Rectal smooth muscle tissue (tissue), 1 donor: ENCODE data around the gene TMEM39B.
"Not testable (repeated sequence)": the region's sequence is repeated elsewhere in the genome, so short reads cannot be mapped to it uniquely, and the experiment has no call there.

ENCODE experiments used
- H3K27ac ChIP-seq: one replicate; pipeline ENCODE4 v1.7.0; 2013; ENCODE audit warnings: low read depth, low read length, inconsistent platforms
- H3K27me3 ChIP-seq: one replicate; pipeline ENCODE4 v1.7.0; 2013; ENCODE audit warnings: low read length; ENCODE audit not compliant: control insufficient read depth, insufficient read depth
- H3K36me3 ChIP-seq: one replicate; pipeline ENCODE4 v1.7.0; 2013; ENCODE audit warnings: low read length; ENCODE audit not compliant: control insufficient read depth, insufficient read depth
- H3K4me1 ChIP-seq: one replicate; pipeline ENCODE4 v1.7.0; 2013; ENCODE audit warnings: low read length; ENCODE audit not compliant: control insufficient read depth, insufficient read depth
- H3K4me3 ChIP-seq: one replicate; pipeline ENCODE4 v1.7.0; 2013; ENCODE audit warnings: low read length
- H3K9ac ChIP-seq: one replicate; pipeline ENCODE4 v1.7.0; 2013; ENCODE audit warnings: low read length

Gene TMEM39B

GRCh38 chr1:32073299-32074229 is 825 bp downstream of the TMEM39B start:
- peak overlapping the region; percentile 94 for H3K27ac ChIP-seq
- H3K9ac ChIP-seq: peak overlapping the region; percentile 64
- H3K27me3 ChIP-seq: no peaks in the 10 kb centered on the region
- peaks cover 15% of the 10 kb centered on the region for H3K36me3 ChIP-seq
- peaks cover 5% of the 10 kb centered on the region for H3K4me1 ChIP-seq
- H3K4me3 ChIP-seq: peak overlapping the region; percentile 91

GRCh38 chr1:32074841-32075240 is 2.1 kb downstream of the TMEM39B start:
- Histone ChIP-seq H3K9ac (no peak overlapping the region), H3K27me3 (no peaks in the 10 kb centered on the region), H3K4me3 (no peak overlapping the region), H3K27ac (no peak overlapping the region), H3K36me3 (peaks cover 15% of the 10 kb centered on the region), H3K4me1 (peaks cover 5% of the 10 kb centered on the region)

- no peaks in the 10 kb centered on the region for H3K27me3 ChIP-seq
- H3K27ac ChIP-seq: no peak overlapping the region
- peaks cover 15% of the 10 kb centered on the region for H3K36me3 ChIP-seq
- H3K4me3 ChIP-seq: no peak overlapping the region
- H3K9ac ChIP-seq: no peak overlapping the region
- H3K4me1 ChIP-seq: peaks cover 3% of the 10 kb centered on the region
Measured at GRCh38 chr1:32077451-32077850, 4.7 kb downstream of the TMEM39B start.

- H3K36me3 ChIP-seq: peaks cover 11% of the 10 kb centered on the region
- no peaks in the 10 kb centered on the region for H3K4me1 ChIP-seq
- H3K4me3 ChIP-seq: no peak overlapping the region
- no peak overlapping the region for H3K9ac ChIP-seq
- H3K27me3 ChIP-seq: no peaks in the 10 kb centered on the region
- H3K27ac ChIP-seq: no peak overlapping the region
Measured at GRCh38 chr1:32082022-32082421, 9.3 kb downstream of the TMEM39B start.

- not testable (repeated sequence) for H3K4me1 ChIP-seq, H3K36me3 ChIP-seq, H3K9ac ChIP-seq, H3K4me3 ChIP-seq, H3K27me3 ChIP-seq, H3K27ac ChIP-seq
Measured at GRCh38 chr1:32086381-32086780, 13.6 kb downstream of the TMEM39B start.

GRCh38 chr1:32091176-32091575 is 18.4 kb downstream of the TMEM39B start:
- peaks cover 17% of the 10 kb centered on the region for H3K36me3 ChIP-seq
- no peaks in the 10 kb centered on the region for H3K27me3 ChIP-seq
- no peak overlapping the region for H3K27ac ChIP-seq

GRCh38 chr1:32091591-32091990 is 18.9 kb downstream of the TMEM39B start:
- no peak overlapping the region for H3K9ac ChIP-seq
- H3K27me3 ChIP-seq: no peaks in the 10 kb centered on the region
- no peak overlapping the region for H3K4me3 ChIP-seq
- H3K27ac ChIP-seq: no peak overlapping the region
- peaks cover 17% of the 10 kb centered on the region for H3K36me3 ChIP-seq
- H3K4me1 ChIP-seq: no peaks in the 10 kb centered on the region

More at GRCh38 chr1:32091176-32091575, 18.4 kb downstream of the TMEM39B start:
- Histone ChIP-seq H3K9ac (no peak overlapping the region), H3K4me3 (no peak overlapping the region), H3K4me1 (no peaks in the 10 kb centered on the region)

GRCh38 chr1:32094746-32095521 is 22.2 kb downstream of the TMEM39B start:
- no peak overlapping the region for H3K27ac ChIP-seq
- H3K4me3 ChIP-seq: no peak overlapping the region
- H3K36me3 ChIP-seq: peaks cover 20% of the 10 kb centered on the region
- no peaks in the 10 kb centered on the region for H3K27me3 ChIP-seq
- H3K4me1 ChIP-seq: no peaks in the 10 kb centered on the region
- no peak overlapping the region for H3K9ac ChIP-seq

- H3K36me3 ChIP-seq: peaks cover 25% of the 10 kb centered on the region
- H3K4me3 ChIP-seq: no peak overlapping the region
- no peak overlapping the region for H3K9ac ChIP-seq
- H3K4me1 ChIP-seq: no peaks in the 10 kb centered on the region
- no peaks in the 10 kb centered on the region for H3K27me3 ChIP-seq
- H3K27ac ChIP-seq: no peak overlapping the region
Measured at GRCh38 chr1:32099426-32099825, 26.7 kb downstream of the TMEM39B start.

GRCh38 chr1:32100359-32100758 is 27.6 kb downstream of the TMEM39B start:
- H3K27me3 ChIP-seq: no peaks in the 10 kb centered on the region
- H3K9ac ChIP-seq: no peak overlapping the region
- no peak overlapping the region for H3K27ac ChIP-seq
- peaks cover 17% of the 10 kb centered on the region for H3K36me3 ChIP-seq
- H3K4me1 ChIP-seq: no peaks in the 10 kb centered on the region
- H3K4me3 ChIP-seq: no peak overlapping the region

- Histone ChIP-seq H3K27ac (no peak overlapping the region), H3K9ac (no peak overlapping the region), H3K4me1 (no peaks in the 10 kb centered on the region), H3K36me3 (peaks cover 10% of the 10 kb centered on the region), H3K4me3 (no peak overlapping the region), H3K27me3 (no peaks in the 10 kb centered on the region)
Measured at GRCh38 chr1:32100807-32101708, 28.3 kb downstream of the TMEM39B start.

GRCh38 chr1:32104127-32104526 is 31.4 kb downstream of the TMEM39B start:
- no peak overlapping the region for H3K4me3 ChIP-seq
- no peak overlapping the region for H3K27ac ChIP-seq

More at GRCh38 chr1:32104127-32104526, 31.4 kb downstream of the TMEM39B start:
- H3K9ac ChIP-seq: no peak overlapping the region
- H3K4me1 ChIP-seq: no peaks in the 10 kb centered on the region
- no peaks in the 10 kb centered on the region for H3K27me3 ChIP-seq
- peaks cover 6% of the 10 kb centered on the region for H3K36me3 ChIP-seq
